Uterus (tissue), 2 donors: Measurements from ENCODE around the gene DCX.

ENCODE experiments used
- CTCF ChIP-seq, 4 experiments: fragments of 200-600 bp in 2 of 4; fragments of 450-650 bp in 2 of 4; sonication (generic) in 2 of 4; IDR thresholded peaks; one replicate each; pipeline ENCODE4 v1.5.1; 2016 to 2019; ENCODE audit warnings: antibody characterized with exemption in 4 of 4, mild to moderate bottlenecking in 2 of 4, moderate library complexity in 1 of 4
- POLR2A ChIP-seq, 2 donors: fragments of 450-650 bp; IDR thresholded peaks; one replicate each; pipeline ENCODE4 v1.6.1; 2016; ENCODE audit warnings: antibody characterized with exemption in 2 of 2, mild to moderate bottlenecking in 1 of 2, moderate library complexity in 1 of 2

DNA sequence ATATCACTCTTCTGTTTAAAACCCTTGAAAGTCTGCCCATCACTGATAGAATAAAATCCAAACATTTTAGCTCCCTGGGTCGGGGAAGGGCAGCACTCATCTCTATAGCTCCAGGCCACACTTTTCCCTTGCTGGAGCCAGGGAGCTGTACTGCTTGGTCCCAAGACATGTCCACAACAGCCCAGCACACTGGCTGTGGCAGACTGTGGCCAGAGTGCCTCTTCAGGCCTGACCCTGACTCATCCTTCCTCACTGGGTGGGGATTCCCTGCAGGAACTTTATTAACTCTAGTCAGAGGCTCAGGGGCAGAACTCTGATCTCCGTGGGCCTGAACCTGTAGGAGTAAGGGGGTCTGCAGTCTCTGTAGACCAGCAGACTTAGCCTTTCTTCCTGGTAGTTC, 71.9 kb downstream of the DCX start:
- TF ChIP-seq CTCF (IDR thresholded peaks at IDR 0.05) (no peak), POLR2A (IDR thresholded peaks at IDR 0.05) (no peak)
